NCI-H2081 treated with DMSO at 0.1 percent for 48 hours (cell line): Measurements from ENCODE around the gene DCDC2C.

Source experiments
- DNase-seq: peaks from one replicate; lab custom pipeline; 2025; lab: John Stamatoyannopoulos, UW

Gene DCDC2C

DNA sequence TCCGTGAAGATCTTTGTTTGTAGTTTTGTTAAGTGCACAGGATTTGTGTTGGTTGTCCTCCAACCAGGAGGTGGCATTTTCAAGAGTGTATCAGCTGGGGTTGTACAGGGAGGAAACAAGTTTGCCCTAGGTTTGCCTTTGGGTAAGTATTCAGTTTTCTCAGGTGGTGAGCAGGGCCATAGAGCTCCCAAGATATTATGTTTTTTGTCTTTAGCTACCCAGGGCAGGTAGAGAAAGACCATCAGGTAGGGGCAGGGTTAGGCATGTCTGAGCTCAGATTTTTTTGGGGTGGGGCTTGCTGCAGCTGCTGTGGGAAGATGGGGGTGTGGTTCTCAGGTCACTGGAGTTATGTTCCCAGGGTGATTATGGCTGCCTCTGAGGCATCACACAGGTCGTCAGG, 191.6 kb downstream of the DCDC2C start:
- DNase-seq = no peak
